HG03280 (cell line): ENCODE data around the gene PCLO.

ENCODE experiments used
- ATAC-seq: cut with Tn5 transposase; IDR thresholded peaks from one replicate; pipeline ENCODE4 v1.9.1; 2021; ENCODE audit warnings: mild to moderate bottlenecking, moderate library complexity; ENCODE audit not compliant: unreplicated experiment

The PCLO gene

GRCh38 chr7:82841828-82842227, 320.9 kb downstream of the PCLO start:
- ATAC-seq: no peak

GRCh38 chr7:82840061-82840460, 322.6 kb downstream of the PCLO start:
- no peak for ATAC-seq

DNA sequence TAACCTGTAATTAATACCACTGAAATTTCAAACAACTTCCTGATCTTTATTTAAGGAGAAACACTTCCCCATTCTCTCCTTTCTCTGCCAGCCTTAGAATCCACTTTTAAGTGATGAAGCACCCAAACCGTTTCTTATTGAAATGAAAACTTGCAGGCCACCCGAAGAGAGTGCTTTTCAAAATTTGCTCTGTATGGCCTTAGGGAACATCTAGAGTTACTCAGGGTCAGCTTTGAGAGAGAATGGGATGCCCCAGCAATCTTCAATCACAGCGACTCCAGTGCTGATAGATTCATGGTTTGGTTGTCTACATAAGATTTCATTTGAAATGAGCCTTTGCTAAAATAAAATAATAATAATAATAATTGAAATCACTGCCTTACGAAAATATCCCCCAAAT, 323.1 kb downstream of the PCLO start:
- ATAC-seq: no peak

GRCh38 chr7:82839063-82839462, 323.6 kb downstream of the PCLO start:
- no peak for ATAC-seq

- ATAC-seq: no peak
Measured at GRCh38 chr7:82838314-82838713, 324.4 kb downstream of the PCLO start.

- ATAC-seq: no peak
Measured at GRCh38 chr7:82823073-82823472, 339.6 kb downstream of the PCLO start.

GRCh38 chr7:82821037-82821436, 341.6 kb downstream of the PCLO start:
- no peak for ATAC-seq

DNA sequence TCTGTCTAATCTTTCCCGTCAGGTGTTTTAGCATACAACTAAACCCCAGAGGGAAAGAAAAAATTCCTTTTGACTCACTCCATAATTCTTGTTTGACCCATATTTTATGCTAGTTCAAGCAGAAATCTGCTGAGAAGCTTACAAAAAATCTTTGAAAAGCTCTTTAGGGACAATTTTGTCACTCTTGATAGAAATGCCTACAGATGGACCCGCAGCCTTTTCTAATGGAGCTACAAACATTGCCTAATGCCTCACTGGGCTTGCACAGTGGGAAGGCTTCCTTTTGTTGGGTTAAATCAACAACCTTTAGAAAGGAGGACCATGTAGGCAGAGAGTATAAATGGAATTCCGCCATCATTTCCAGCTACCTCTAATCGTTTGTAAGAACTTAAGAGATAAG, 344.5 kb downstream of the PCLO start:
- no peak for ATAC-seq

- ATAC-seq: no peak
Measured at GRCh38 chr7:82816272-82816671, 346.4 kb downstream of the PCLO start.

GRCh38 chr7:82810558-82811259, 352.0 kb downstream of the PCLO start:
- no peak for ATAC-seq

DNA sequence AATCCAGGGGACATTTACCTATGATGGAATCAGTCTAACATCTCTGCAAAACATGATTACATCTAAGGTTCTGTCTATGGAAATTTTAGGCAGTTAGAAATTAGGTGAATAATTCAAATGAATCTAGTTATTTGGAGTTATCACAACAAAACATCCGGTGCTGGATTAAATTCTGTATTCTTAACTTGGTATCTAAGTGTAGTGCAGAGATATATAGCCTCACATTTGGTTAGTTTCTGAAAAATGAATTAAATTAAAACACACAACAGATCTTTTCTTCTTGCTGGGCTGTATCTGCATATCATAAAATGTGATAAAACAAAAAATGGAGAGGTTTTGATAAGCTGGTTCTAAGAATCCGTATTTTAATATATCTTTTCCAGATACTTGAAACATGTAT, 354.1 kb downstream of the PCLO start:
- no peak for ATAC-seq

- no peak for ATAC-seq
Measured at GRCh38 chr7:82805527-82805960, 357.1 kb downstream of the PCLO start.

DNA sequence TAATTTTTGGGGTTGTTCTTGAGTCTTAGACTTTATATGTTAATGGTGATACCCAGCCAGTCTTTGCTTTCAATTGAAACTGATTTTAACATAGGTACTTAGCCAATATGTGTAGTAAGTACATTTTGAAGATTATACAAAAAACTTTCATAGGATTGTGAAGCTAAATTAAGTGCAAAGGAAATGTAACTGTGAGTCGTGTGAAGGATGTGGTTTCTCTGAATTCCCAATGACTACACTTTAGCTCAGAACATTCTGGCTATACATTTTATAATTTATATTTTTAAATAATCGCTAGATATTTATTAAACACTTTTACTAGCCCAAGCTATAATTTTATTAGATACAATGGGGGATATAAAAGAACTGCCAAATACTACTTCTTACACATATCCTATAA, 359.3 kb downstream of the PCLO start:
- no peak for ATAC-seq

DNA sequence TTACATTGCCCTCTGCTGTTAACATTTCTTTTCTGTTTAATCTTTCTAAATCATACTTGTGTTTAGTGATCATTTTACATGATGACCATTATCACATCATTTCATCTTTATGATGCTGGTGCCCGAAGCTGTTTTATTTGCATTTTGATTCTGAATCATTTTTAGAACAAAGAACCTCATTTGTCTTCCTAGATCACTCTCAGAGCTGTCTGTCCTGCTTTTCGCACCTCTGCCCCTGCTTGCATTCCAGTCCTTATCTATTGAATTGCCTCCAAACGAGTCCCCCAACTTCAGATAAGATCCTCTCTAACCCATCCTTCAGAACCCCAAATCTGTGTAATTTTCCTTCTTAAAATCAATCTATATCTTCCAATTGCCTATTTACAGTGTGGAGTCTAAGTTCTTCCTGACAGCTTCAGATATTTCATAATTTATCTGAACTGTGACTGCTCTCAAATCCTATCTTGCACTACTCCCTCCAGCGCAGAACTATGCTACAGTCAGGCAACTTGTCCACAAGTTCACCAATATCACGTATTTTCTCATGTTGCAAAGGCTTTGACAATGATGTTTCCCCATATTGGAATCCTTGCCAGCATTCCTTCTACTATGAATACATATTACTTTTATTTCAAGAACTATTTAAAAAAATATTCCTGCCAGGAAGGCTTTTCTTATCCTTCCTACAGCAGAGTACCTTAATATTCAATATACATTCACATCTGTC, 372.6 kb downstream of the PCLO start:
- no peak for ATAC-seq

GRCh38 chr7:82778021-82778420, 384.7 kb downstream of the PCLO start:
- ATAC-seq: no peak

GRCh38 chr7:82762880-82763279, 399.8 kb downstream of the PCLO start:
- ATAC-seq: no peak

GRCh38 chr7:82760831-82761230, 401.9 kb downstream of the PCLO start:
- ATAC-seq: no peak

DNA sequence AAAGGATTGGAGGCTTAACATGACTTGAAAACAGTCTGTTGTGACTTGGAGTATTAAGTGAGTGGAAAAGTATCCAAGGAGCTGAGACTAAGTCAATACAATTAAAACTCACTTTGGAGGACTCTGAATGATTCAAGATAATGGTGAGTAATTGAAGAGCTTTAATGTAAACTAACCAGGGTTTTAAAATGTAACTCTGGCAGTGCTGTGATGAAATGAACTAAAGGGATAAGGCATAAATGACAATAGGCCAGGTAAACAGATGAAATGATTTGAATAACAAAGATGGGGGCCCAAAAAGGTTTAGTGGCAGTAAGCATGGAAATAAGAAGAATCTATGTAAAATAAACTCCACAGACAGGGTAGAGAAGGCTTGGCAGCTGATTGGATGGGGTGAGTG, 402.6 kb downstream of the PCLO start:
- ATAC-seq: no peak

GRCh38 chr7:82755705-82756551, 406.8 kb downstream of the PCLO start:
- ATAC-seq: no peak

GRCh38 chr7:82750007-82750406, 412.7 kb downstream of the PCLO start:
- ATAC-seq: no peak

DNA sequence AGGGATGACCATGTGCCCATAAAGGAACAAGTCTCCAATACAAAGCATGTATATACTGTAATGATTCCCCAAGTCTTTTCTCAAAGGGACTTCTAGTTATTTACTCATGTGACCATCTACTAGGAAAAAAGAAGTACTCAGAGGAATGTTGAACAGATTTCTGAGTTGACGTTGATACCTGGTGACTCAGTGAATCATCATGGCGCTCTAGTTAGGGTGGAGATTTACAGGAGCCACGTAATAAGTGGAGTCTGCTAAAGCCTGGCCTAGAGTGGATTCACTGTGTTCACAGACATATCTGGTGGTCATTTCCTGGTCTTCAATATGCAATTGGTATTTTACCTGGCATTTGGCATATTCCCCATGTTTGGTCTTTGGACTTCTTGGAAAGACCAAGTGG, 416.9 kb downstream of the PCLO start:
- ATAC-seq: no peak

- no peak for ATAC-seq
Measured at GRCh38 chr7:82745117-82745516, 417.6 kb downstream of the PCLO start.
